Uterus (tissue), 4 donors: ENCODE measurements around the gene GSG1L. TPM values are rescaled to one million over a fixed set of nuclear protein-coding genes. Genes with fewer than 3 reads are reported as not detected.

Source experiments
- DNase-seq, 2 donors: peaks; one replicate each; pipeline ENCODE4 v3.0.0-alpha.2; 2019 to 2020
- H3K27ac ChIP-seq, 2 donors: fragments of 200-600 bp; sonication (generic); 1 replicate in 1 of 2; 2 replicates in 1 of 2; pipeline ENCODE4 v1.5.1; 2016 to 2018
- H3K27me3 ChIP-seq, 2 donors: fragments of 200-600 bp; sonication (generic); one replicate each; pipeline ENCODE4 v1.5.1; 2018 to 2019; ENCODE audit warnings: control low read depth in 1 of 2
- H3K36me3 ChIP-seq, 2 donors: fragments of 200-600 bp; sonication (generic); one replicate each; pipeline ENCODE4 v1.5.1; 2019; ENCODE audit warnings: control low read depth in 1 of 2
- H3K4me1 ChIP-seq, 2 donors: fragments of 200-600 bp; sonication (generic); one replicate each; pipeline ENCODE4 v1.5.1; 2018 to 2019; ENCODE audit warnings: control low read depth in 1 of 2
- H3K4me3 ChIP-seq, 2 donors: fragments of 200-600 bp; sonication (generic); 1 replicate in 1 of 2; 2 replicates in 1 of 2; pipeline ENCODE4 v1.5.1; 2018 to 2019; ENCODE audit warnings: mild to moderate bottlenecking in 1 of 2
- H3K9me3 ChIP-seq, 2 donors: fragments of 200-600 bp; sonication (generic); one replicate each; pipeline ENCODE4 v1.5.1; 2019; ENCODE audit warnings: control low read depth in 1 of 2
- CTCF ChIP-seq, 4 experiments: fragments of 200-600 bp in 2 of 4; fragments of 450-650 bp in 2 of 4; sonication (generic) in 2 of 4; IDR thresholded peaks; one replicate each; pipeline ENCODE4 v1.5.1; 2016 to 2019; ENCODE audit warnings: antibody characterized with exemption in 4 of 4, mild to moderate bottlenecking in 2 of 4, moderate library complexity in 1 of 4
- POLR2A ChIP-seq, 2 donors: fragments of 450-650 bp; IDR thresholded peaks; one replicate each; pipeline ENCODE4 v1.6.1; 2016; ENCODE audit warnings: antibody characterized with exemption in 2 of 2, mild to moderate bottlenecking in 1 of 2, moderate library complexity in 1 of 2
- intact Hi-C: fragments of 100-400 bp; cut with DNase I; formaldehyde crosslinking; loops from one replicate; pipeline ENCODE4 v1.15.1; 2023; ENCODE audit warnings: low total_unique reads
- total RNA-seq, 4 donors: library from RNA; depleted of rRNA in 3 of 4; stranded (reverse); fragments of >200 nt in 3 of 4; gene quantifications; one replicate each; pipeline versions ENCODE4 v1.1.0 to v1.2.4, GENCODE V29; 2014 to 2023
- donor health status: DM: yes; HTN: yes; CAD: no.

GSG1L gene
- total RNA-seq, 4 donors from 2014 or later, result 0.24 to 0.35 TPM; not detected in 2

- Histone ChIP-seq H3K4me1 (no peaks in the 10 kb centered on the region), H3K27me3 (no peaks in the 10 kb centered on the region), H3K4me3 (no peak overlapping the region), H3K27ac (no peak overlapping the region), H3K9me3 (no peaks in the 10 kb centered on the region), H3K36me3 (no peaks in the 10 kb centered on the region)
- intact Hi-C loops, result no loop called here
- DNase-seq, result no peak
- TF ChIP-seq POLR2A (IDR thresholded peaks at IDR 0.05) (no peak), CTCF (IDR thresholded peaks at IDR 0.05) (no peak)
These were observed 27.6 kb downstream of the GSG1L start for GRCh38 chr16:28035866-28036393.

GRCh38 chr16:28033870-28034269 lies 29.6 kb downstream of the GSG1L start:
- Histone ChIP-seq H3K9me3 (no peaks in the 10 kb centered on the region), H3K27me3 (no peaks in the 10 kb centered on the region), H3K36me3 (no peaks in the 10 kb centered on the region), H3K27ac (no peak overlapping the region), H3K4me3 (no peak overlapping the region), H3K4me1 (no peaks in the 10 kb centered on the region)
- no peak for DNase-seq
- TF ChIP-seq POLR2A (IDR thresholded peaks at IDR 0.05), result no peak
- no peak for TF ChIP-seq CTCF (IDR thresholded peaks at IDR 0.05)
- intact Hi-C loops, result no loop called here

- intact Hi-C loops, result no loop called here
- Histone ChIP-seq H3K9me3 (no peaks in the 10 kb centered on the region), H3K36me3 (no peaks in the 10 kb centered on the region), H3K27me3 (no peaks in the 10 kb centered on the region), H3K4me3 (no peak overlapping the region), H3K27ac (no peak overlapping the region), H3K4me1 (no peaks in the 10 kb centered on the region)
- TF ChIP-seq POLR2A (IDR thresholded peaks at IDR 0.05) (no peak), CTCF (IDR thresholded peaks at IDR 0.05) (no peak)
- no peak for DNase-seq
These were observed 34.0 kb downstream of the GSG1L start for GRCh38 chr16:28029387-28030002.

- TF ChIP-seq POLR2A (IDR thresholded peaks at IDR 0.05), result no peak
- TF ChIP-seq CTCF (IDR thresholded peaks at IDR 0.05), result no peak
- H3K27ac ChIP-seq, result no peak overlapping the region
- H3K9me3 ChIP-seq, result no peaks in the 10 kb centered on the region
- H3K27me3 ChIP-seq, result no peaks in the 10 kb centered on the region
- no peak for DNase-seq
- H3K4me1 ChIP-seq, result no peaks in the 10 kb centered on the region
- H3K4me3 ChIP-seq, result no peak overlapping the region
- no peaks in the 10 kb centered on the region for H3K36me3 ChIP-seq
- intact Hi-C loops, result no loop called here
These were observed 36.5 kb downstream of the GSG1L start for GRCh38 chr16:28027055-28027454.

GRCh38 chr16:28025631-28026030 lies 37.9 kb downstream of the GSG1L start:
- no peaks in the 10 kb centered on the region for H3K9me3 ChIP-seq
- H3K27me3 ChIP-seq, result no peaks in the 10 kb centered on the region
- H3K27ac ChIP-seq, result no peak overlapping the region
- H3K36me3 ChIP-seq, result no peaks in the 10 kb centered on the region
- no peak for DNase-seq
- TF ChIP-seq POLR2A (IDR thresholded peaks at IDR 0.05) (no peak), CTCF (IDR thresholded peaks at IDR 0.05) (no peak)
- intact Hi-C loops, result no loop called here
- no peaks in the 10 kb centered on the region for H3K4me1 ChIP-seq
- H3K4me3 ChIP-seq, result no peak overlapping the region
